HepG2 (cell line): ENCODE measurements around the gene ZFR. TPM values are rescaled to one million over a fixed set of nuclear protein-coding genes. Genes with fewer than 3 reads are reported as not detected.
A peak's percentile ranks its signal among the peaks of the same experiment; 100 is the strongest.

ENCODE experiments used
- ATAC-seq: fragments of 200-7000 bp; cut with Tn5 transposase; 3 replicates; pipeline ENCODE4 v1.9.1; 2020; ENCODE audit warnings: mild to moderate bottlenecking, moderate library complexity
- BruUV-seq: library from RNA; stranded (reverse); fragments of 400-500 nt; replicated peaks from 2 replicates; lab custom pipeline; 2021; lab: Mats Ljungman, UMichigan
- CTCF ChIA-PET: fragments of 300-600 bp; formaldehyde crosslinking; extraction: SDS; loops from one replicate; lab custom pipeline; 2021; ENCODE audit warnings: low total read pairs, inconsistent platforms, low intra/inter-chr PET ratio; lab: Yijun Ruan, JAX
- POLR2A ChIA-PET: fragments of 350-600 bp; sonication (Branson Sonifier 250); formaldehyde crosslinking; loops from one replicate; lab custom pipeline; 2020; ENCODE audit warnings: antibody characterized with exemption, inconsistent platforms; lab: Yijun Ruan, JAX
- DNase-seq: peaks from one replicate; pipeline ENCODE4 v3.0.0-alpha.2; 2015; ENCODE audit warnings: low spot score
- FAIRE-seq: peaks from 3 replicates; lab custom pipeline; 2011; peaks lifted over from hg19 to GRCh38; lab: Jason Lieb, UNC
- H2AFZ ChIP-seq: one replicate; pipeline ENCODE4 v1.6.1; 2011; ENCODE audit warnings: low read length, inconsistent platforms
- H3K27ac ChIP-seq: fragments of 300-600 bp; 3 replicates; pipeline ENCODE4 v1.8.0; 2011; ENCODE audit warnings: mixed run types, mild to moderate bottlenecking, mixed read lengths, low read length, inconsistent platforms; ENCODE audit not compliant: insufficient read depth; ENCODE audit errors: extremely low read length
- H3K27me3 ChIP-seq, 2 experiments: fragments of 200-600 bp in 1 of 2; 2 replicates in 1 of 2; 3 replicates in 1 of 2; pipeline versions ENCODE4 v1.6.0 to v1.8.0; 2011; ENCODE audit warnings: low read length in 2 of 2, mild to moderate bottlenecking in 2 of 2, moderate library complexity in 2 of 2, inconsistent platforms in 1 of 2; ENCODE audit not compliant: insufficient read depth in 2 of 2, control insufficient read depth in 1 of 2
- H3K36me3 ChIP-seq, 2 experiments: fragments of 200-600 bp in 1 of 2; replicated peaks in 1 of 2; 2 replicates in 1 of 2; 3 replicates in 1 of 2; pipeline versions ENCODE4 v1.5.1 to v1.8.0; 2011; ENCODE audit warnings: low read length in 2 of 2, inconsistent platforms in 1 of 2; ENCODE audit not compliant: insufficient read depth in 2 of 2, control insufficient read depth in 1 of 2
- H3K4me1 ChIP-seq: 2 replicates; pipeline ENCODE4 v1.5.1; 2012; ENCODE audit warnings: low read length, inconsistent platforms; ENCODE audit not compliant: insufficient read depth
- H3K4me2 ChIP-seq: 2 replicates; pipeline ENCODE4 v1.6.0; 2011; ENCODE audit warnings: low read depth, low read length, inconsistent platforms
- H3K4me3 ChIP-seq, 3 experiments: fragments of 200-600 bp in 1 of 3; sonication (generic), shearing (Covaris generic) in 1 of 3; replicated peaks in 1 of 3; 2 replicates each; pipeline ENCODE4 v1.5.1; 2011 to 2016; ENCODE audit warnings: low read length in 3 of 3, inconsistent platforms in 2 of 3, low read depth in 2 of 3, mild to moderate bottlenecking in 2 of 3, control low read depth in 1 of 3, mixed read lengths in 1 of 3; ENCODE audit not compliant: insufficient read depth in 1 of 3
- H3K79me2 ChIP-seq: one replicate; pipeline ENCODE4 v1.6.1; 2011; ENCODE audit warnings: low read length, inconsistent platforms; ENCODE audit not compliant: insufficient read depth
- H3K9ac ChIP-seq: 2 replicates; pipeline ENCODE4 v1.6.0; 2011; ENCODE audit warnings: mild to moderate bottlenecking, low read depth, low read length, inconsistent platforms; ENCODE audit not compliant: insufficient read depth
- H3K9me3 ChIP-seq: 2 replicates; pipeline ENCODE4 v1.5.1; 2012; ENCODE audit warnings: mild to moderate bottlenecking, low read length
- H4K20me1 ChIP-seq: 2 replicates; pipeline ENCODE4 v1.6.0; 2011; ENCODE audit warnings: inconsistent platforms, mild to moderate bottlenecking, low read length, moderate library complexity; ENCODE audit not compliant: insufficient read depth
- AGO1 ChIP-seq: fragments of 200-400 bp; formaldehyde crosslinking; IDR thresholded peaks from 2 replicates; pipeline ENCODE4 v1.6.1; 2017; ENCODE audit warnings: mild to moderate bottlenecking, low read depth, low read length, moderate library complexity; ENCODE audit not compliant: poor library complexity, severe bottlenecking
- CCAR2 ChIP-seq: fragments of 200-400 bp; formaldehyde crosslinking; optimal IDR thresholded peaks from 2 replicates; pipeline ENCODE3; 2018; ENCODE audit warnings: low read depth, mild to moderate bottlenecking, low read length, moderate library complexity
- HCFC1 ChIP-seq: fragments of 150-350 bp; IDR thresholded peaks from 2 replicates; pipeline ENCODE4 v1.6.1; 2014; ENCODE audit warnings: low read depth, low read length
- NFATC3 ChIP-seq: sonication (generic); formaldehyde crosslinking; IDR thresholded peaks from 2 replicates; pipeline ENCODE4 v1.5.1; 2020; ENCODE audit warnings: mild to moderate bottlenecking, missing genetic modification reagents
- PRPF4 ChIP-seq: fragments of 200-400 bp; formaldehyde crosslinking; IDR thresholded peaks from 2 replicates; pipeline ENCODE4 v1.6.1; 2016; ENCODE audit warnings: low read length, low read depth; ENCODE audit not compliant: poor library complexity, severe bottlenecking
- RAD21 ChIP-seq: fragments of 450-650 bp; formaldehyde crosslinking; IDR thresholded peaks from 2 replicates; pipeline ENCODE4 v1.5.0; 2020; ENCODE audit warnings: mild to moderate bottlenecking
- SIN3A ChIP-seq: IDR thresholded peaks from 2 replicates; pipeline ENCODE4 v1.6.1; 2011; ENCODE audit warnings: low read depth, mild to moderate bottlenecking, control low read depth, low read length, borderline replicate concordance
- SNRNP70 ChIP-seq: fragments of 200-400 bp; formaldehyde crosslinking; IDR thresholded peaks from 2 replicates; pipeline ENCODE4 v1.6.1; 2017; ENCODE audit warnings: mild to moderate bottlenecking, low read depth, low read length, moderate library complexity
- ZNF441 ChIP-seq: sonication (generic); formaldehyde crosslinking; IDR thresholded peaks from 2 replicates; pipeline ENCODE4 v1.7.0; 2021; ENCODE audit warnings: missing genetic modification reagents, borderline replicate concordance
- WGBS: methylation state at CpG from one replicate; pipeline ENCODE4 v1.1.6; 2017; ENCODE audit warnings: low lambda C conversion rate; 5-methylcytosine and 5-hydroxymethylcytosine counted together
- in situ Hi-C: cut with HindIII; loops from 2 replicates; pipeline ENCODE4 v1.10.0; 2017; ENCODE audit warnings: low pct_unique_long_range_greater_than_20kb; ENCODE audit not compliant: extremely low pct_ligation_motif_present
- intact Hi-C: fragments of 100-400 bp; cut with micrococcal nuclease; formaldehyde crosslinking; loops from one replicate; pipeline ENCODE4 v1.10.0; 2022; ENCODE audit not compliant: unreplicated experiment
- polyA plus RNA-seq, 8 experiments: library from polyadenylated mRNA; depleted of rRNA in 3 of 8; stranded (reverse) in 7 of 8; unstranded in 1 of 8; fragments of >200 nt; fragmentation: Illumina TruSeq in 4 of 8; extraction: Trizol in 4 of 8; gene quantifications; 2 replicates each; pipeline versions ENCODE4 v1.2.1 to v1.2.3, GENCODE V29; 2011 to 2016; ENCODE audit warnings: low read depth in 4 of 8, missing spikeins in 1 of 8, mixed read lengths in 1 of 8; ENCODE audit not compliant: insufficient read depth in 1 of 8
- total RNA-seq, 5 experiments: library from RNA; depleted of rRNA; stranded (reverse); fragments of >200 nt; fragmentation: Illumina TruSeq; extraction: Trizol; gene quantifications; 2 replicates each; pipeline ENCODE4 v1.2.3, GENCODE V29; 2016; ENCODE audit warnings: low read depth in 1 of 5
- TF ChIP-seq, protein P1 (sequence below): sonication (generic); formaldehyde crosslinking; IDR thresholded peaks from 2 replicates; pipeline ENCODE4 v1.5.1; 2020; ENCODE audit warnings: mild to moderate bottlenecking, moderate library complexity, missing genetic modification reagents
- TF ChIP-seq, protein P2 (sequence below): sonication (generic); formaldehyde crosslinking; IDR thresholded peaks from 2 replicates; pipeline ENCODE4 v1.4.0; 2020; ENCODE audit warnings: missing genetic modification reagents, borderline replicate concordance

ZFR gene
- total and polyA plus RNA-seq, 2 of the 13 experiments (the other 11 are each of a cell fraction or from before 2014, with no cell fraction given) = 89.0 to 92.8 TPM

DNA sequence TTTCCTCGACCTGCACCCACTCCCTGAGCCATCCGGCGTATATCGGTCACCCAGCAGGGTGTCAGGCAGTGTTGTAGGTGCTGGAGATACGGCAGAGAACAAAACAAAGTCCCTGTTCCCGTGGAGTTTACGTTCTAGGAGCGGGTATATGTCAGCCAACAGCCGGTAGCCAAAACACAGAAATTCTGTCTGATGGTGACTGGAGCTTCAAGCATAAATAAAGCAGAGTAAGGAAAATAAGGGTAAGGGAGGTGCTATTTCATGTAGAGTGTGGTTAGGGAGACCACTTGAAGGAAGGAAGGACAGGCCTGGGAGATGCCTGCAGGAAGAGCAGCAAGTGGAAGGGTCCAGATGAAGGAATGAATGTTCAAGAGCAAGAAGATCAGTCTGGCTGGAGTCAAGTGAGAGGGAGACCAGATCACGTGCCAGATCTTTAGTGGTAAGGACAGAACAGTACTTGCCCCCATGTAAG is 783 bp upstream of the ZFR start:
- Histone ChIP-seq H3K9me3 (no peaks in the 10 kb centered on the region), H3K79me2 (peaks cover 39% of the 10 kb centered on the region), H3K9ac (no peak overlapping the region), H3K27ac (no peak overlapping the region), H3K36me3 (peaks cover 0 to 4% of the 10 kb centered on the region in 2 experiments; a peak in 1 of 5 replicates), H2AFZ (no peak overlapping the region), H3K4me1 (peaks cover 34% of the 10 kb centered on the region), H3K4me2 (peak overlapping the region; percentile 62), H3K4me3 (peak overlapping the region; percentile 91 to 97 (median 94); a peak in 3 of 6 replicates), H4K20me1 (peaks cover 33% of the 10 kb centered on the region), H3K27me3 (no peaks in the 10 kb centered on the region; a peak in 1 of 5 replicates)
- BruUV-seq = no TSS peak
- ChIA-PET POLR2A (interaction anchor here (0.7 to 1.3 kb wide), 15 partner anchors 8 to 211 kb away, joined by 3 to 11 read pairs (median 4); no protein-coding TSS in a partner anchor), CTCF (no interaction called here)
- intact Hi-C loops = no loop called here
- 88% methylated on average over 10 of the region's 10 CpGs for WGBS
- DNase-seq (no peak), ATAC-seq (peak; percentile 2; the same call in 1 of the 3 replicates), FAIRE-seq (no peak)
- TF ChIP-seq PRPF4 = peak; percentile 9
- no peak for TF ChIP-seq RAD21 (CRISPR knock-in tag)
- no peak for TF ChIP-seq CCAR2
- TF ChIP-seq NFATC3 = 0 out of 2 replicates have a peak, but pooled peaks have one; percentile 10
- in situ Hi-C loops = no loop called here

DNA sequence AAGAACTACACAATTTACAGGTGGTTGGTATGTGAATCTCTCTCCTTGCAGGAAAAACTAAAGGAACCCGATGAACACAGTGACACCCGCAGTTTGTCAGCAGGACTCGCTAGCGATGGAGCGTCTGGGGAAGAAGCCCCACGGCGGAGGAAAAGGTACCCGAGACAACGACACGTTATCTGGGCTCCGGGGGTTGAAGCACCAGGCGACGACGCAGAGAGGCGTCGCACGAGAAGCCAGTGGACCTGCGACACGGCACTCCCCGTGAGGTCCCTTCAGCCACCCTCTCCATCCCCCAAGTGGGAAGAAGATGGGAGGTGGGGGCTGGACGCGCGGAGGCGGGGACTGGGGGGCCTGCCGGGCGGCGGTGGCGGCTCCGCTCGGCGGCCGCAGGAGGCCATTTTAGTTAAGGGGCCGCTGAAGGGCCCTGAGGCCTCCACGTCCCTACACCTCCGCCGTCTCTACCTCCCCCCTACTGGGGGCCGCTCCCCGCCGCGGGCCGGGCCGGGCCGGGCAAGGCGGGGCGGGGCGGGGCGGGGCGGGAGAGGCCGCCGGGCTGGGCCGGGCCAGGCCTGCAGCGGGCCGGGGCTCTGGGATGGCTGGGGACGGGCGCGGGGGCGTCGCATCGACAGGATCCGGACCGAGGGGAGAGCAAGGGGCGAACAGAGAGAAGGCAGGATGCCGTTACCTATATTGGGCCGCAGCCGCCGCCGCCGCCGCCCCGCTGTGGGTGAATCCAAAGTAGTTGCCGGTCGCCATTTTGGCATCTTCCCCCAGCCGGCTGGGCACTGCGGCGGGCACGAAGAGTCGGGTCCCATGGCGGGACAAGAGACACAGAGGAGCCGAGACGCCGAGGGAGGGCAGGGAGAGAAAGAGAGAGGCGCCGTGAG is 754 bp downstream of the ZFR start:
- FAIRE-seq = no peak
- 2% methylated on average over 8 of the region's 83 CpGs for WGBS
- TF ChIP-seq, protein P1, sequence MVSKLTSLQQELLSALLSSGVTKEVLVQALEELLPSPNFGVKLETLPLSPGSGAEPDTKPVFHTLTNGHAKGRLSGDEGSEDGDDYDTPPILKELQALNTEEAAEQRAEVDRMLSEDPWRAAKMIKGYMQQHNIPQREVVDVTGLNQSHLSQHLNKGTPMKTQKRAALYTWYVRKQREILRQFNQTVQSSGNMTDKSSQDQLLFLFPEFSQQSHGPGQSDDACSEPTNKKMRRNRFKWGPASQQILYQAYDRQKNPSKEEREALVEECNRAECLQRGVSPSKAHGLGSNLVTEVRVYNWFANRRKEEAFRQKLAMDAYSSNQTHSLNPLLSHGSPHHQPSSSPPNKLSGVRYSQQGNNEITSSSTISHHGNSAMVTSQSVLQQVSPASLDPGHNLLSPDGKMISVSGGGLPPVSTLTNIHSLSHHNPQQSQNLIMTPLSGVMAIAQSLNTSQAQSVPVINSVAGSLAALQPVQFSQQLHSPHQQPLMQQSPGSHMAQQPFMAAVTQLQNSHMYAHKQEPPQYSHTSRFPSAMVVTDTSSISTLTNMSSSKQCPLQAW (CRISPR knock-in tag) = 0 out of 2 replicates have a peak, but pooled peaks have one; percentile 7
- TF ChIP-seq AGO1 (no peak), ZNF441 (CRISPR knock-in tag) (peak; percentile 21; the same call in 1 of the 2 replicates), SIN3A (peak; percentile 31; the same call in 1 of the 2 replicates), SNRNP70 (no peak), HCFC1 (no peak)
- TF ChIP-seq, protein P2, sequence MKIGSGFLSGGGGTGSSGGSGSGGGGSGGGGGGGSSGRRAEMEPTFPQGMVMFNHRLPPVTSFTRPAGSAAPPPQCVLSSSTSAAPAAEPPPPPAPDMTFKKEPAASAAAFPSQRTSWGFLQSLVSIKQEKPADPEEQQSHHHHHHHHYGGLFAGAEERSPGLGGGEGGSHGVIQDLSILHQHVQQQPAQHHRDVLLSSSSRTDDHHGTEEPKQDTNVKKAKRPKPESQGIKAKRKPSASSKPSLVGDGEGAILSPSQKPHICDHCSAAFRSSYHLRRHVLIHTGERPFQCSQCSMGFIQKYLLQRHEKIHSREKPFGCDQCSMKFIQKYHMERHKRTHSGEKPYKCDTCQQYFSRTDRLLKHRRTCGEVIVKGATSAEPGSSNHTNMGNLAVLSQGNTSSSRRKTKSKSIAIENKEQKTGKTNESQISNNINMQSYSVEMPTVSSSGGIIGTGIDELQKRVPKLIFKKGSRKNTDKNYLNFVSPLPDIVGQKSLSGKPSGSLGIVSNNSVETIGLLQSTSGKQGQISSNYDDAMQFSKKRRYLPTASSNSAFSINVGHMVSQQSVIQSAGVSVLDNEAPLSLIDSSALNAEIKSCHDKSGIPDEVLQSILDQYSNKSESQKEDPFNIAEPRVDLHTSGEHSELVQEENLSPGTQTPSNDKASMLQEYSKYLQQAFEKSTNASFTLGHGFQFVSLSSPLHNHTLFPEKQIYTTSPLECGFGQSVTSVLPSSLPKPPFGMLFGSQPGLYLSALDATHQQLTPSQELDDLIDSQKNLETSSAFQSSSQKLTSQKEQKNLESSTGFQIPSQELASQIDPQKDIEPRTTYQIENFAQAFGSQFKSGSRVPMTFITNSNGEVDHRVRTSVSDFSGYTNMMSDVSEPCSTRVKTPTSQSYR (CRISPR knock-in tag) = no peak

More for the DNA sequence above, 754 bp downstream of the ZFR start:
- no TSS peak for BruUV-seq
- ATAC-seq (peak; percentile 57), DNase-seq (no peak)
- Histone ChIP-seq H2AFZ (no peak overlapping the region), H3K9me3 (no peaks in the 10 kb centered on the region), H3K36me3 (peaks cover 0 to 11% of the 10 kb centered on the region in 2 experiments; a peak in 2 of 5 replicates), H3K9ac (peak overlapping the region; percentile 96), H3K79me2 (peaks cover 54% of the 10 kb centered on the region), H4K20me1 (peaks cover 47% of the 10 kb centered on the region), H3K4me2 (peak overlapping the region; percentile 76), H3K27ac (peak overlapping the region; percentile 86), H3K27me3 (no peaks in the 10 kb centered on the region; a peak in 1 of 5 replicates), H3K4me3 (peak overlapping the region; percentile 91 to 97 (median 94)), H3K4me1 (peaks cover 50% of the 10 kb centered on the region)
- intact Hi-C loops (loop anchor here (5.0 kb wide), 1 partner anchor 144 kb away; the partner anchor contains the start of gene SUB1), in situ Hi-C loops (no loop called here)
- CTCF ChIA-PET = interaction anchor here (0.6 kb wide), 1 partner anchor 168 kb away, joined by 4 read pairs; no protein-coding TSS in a partner anchor
- POLR2A ChIA-PET = interaction anchor here (1.0 to 1.3 kb wide), 6 partner anchors 8 to 131 kb away, joined by 3 to 9 read pairs (median 4); no protein-coding TSS in a partner anchor
